BLaER1 (cell line): ENCODE data around the gene SLC38A7.
A peak's percentile ranks its signal among the peaks of the same experiment; 100 is the strongest.
"Not testable (repeated sequence)": the region's sequence is repeated elsewhere in the genome, so short reads cannot be mapped to it uniquely, and the experiment has no call there.

Experiments used
- H3K27ac ChIP-seq: shearing (Covaris generic); formaldehyde crosslinking; 2 replicates; pipeline ENCODE4 v1.8.1; 2022
- H3K27me3 ChIP-seq: shearing (Covaris generic); formaldehyde crosslinking; 2 replicates; pipeline ENCODE4 v1.8.1; 2022
- H3K36me3 ChIP-seq: shearing (Covaris generic); formaldehyde crosslinking; 2 replicates; pipeline ENCODE4 v1.8.1; 2022
- H3K4me1 ChIP-seq: shearing (Covaris generic); formaldehyde crosslinking; 2 replicates; pipeline ENCODE4 v1.8.1; 2022
- H3K4me2 ChIP-seq: shearing (Covaris generic); formaldehyde crosslinking; 2 replicates; pipeline ENCODE4 v1.8.1; 2022
- H3K4me3 ChIP-seq: shearing (Covaris generic); formaldehyde crosslinking; 2 replicates; pipeline ENCODE4 v1.8.1; 2022
- H3K9ac ChIP-seq: shearing (Covaris generic); formaldehyde crosslinking; 2 replicates; pipeline ENCODE4 v1.8.1; 2022
- H3K9me3 ChIP-seq: shearing (Covaris generic); formaldehyde crosslinking; 2 replicates; pipeline ENCODE4 v1.8.1; 2022
- H4K20me1 ChIP-seq: shearing (Covaris generic); formaldehyde crosslinking; 2 replicates; pipeline ENCODE4 v1.8.1; 2022
- Cebpa-rat ChIP-seq: shearing (Covaris generic); IDR thresholded peaks from 2 replicates; pipeline ENCODE4 v1.8.1; 2022

Gene SLC38A7

GRCh38 chr16:58717994-58718393, 33.4 kb upstream of the SLC38A7 start:
- H3K27me3 ChIP-seq, result no peaks in the 10 kb centered on the region
- peak overlapping the region; percentile 69 for H3K4me2 ChIP-seq
- no peak overlapping the region for H3K27ac ChIP-seq
- H3K4me1 ChIP-seq, result peaks cover 20% of the 10 kb centered on the region
- no peaks in the 10 kb centered on the region for H3K9me3 ChIP-seq
- H4K20me1 ChIP-seq, result peaks cover 20% of the 10 kb centered on the region
- no peak overlapping the region for H3K4me3 ChIP-seq
- no peak overlapping the region for H3K9ac ChIP-seq
- H3K36me3 ChIP-seq, result peaks cover 100% of the 10 kb centered on the region
- no peak for TF ChIP-seq Cebpa-rat

GRCh38 chr16:58716468-58716867, 31.9 kb upstream of the SLC38A7 start:
- peaks cover 20% of the 10 kb centered on the region for H3K4me1 ChIP-seq
- no peak overlapping the region for H3K4me3 ChIP-seq
- H3K27me3 ChIP-seq, result no peaks in the 10 kb centered on the region
- TF ChIP-seq Cebpa-rat, result no peak
- H4K20me1 ChIP-seq, result peaks cover 20% of the 10 kb centered on the region
- H3K4me2 ChIP-seq, result no peak overlapping the region
- no peak overlapping the region for H3K27ac ChIP-seq
- H3K36me3 ChIP-seq, result peaks cover 100% of the 10 kb centered on the region
- no peaks in the 10 kb centered on the region for H3K9me3 ChIP-seq
- H3K9ac ChIP-seq, result no peak overlapping the region

GRCh38 chr16:58713742-58714141, 29.2 kb upstream of the SLC38A7 start:
- Histone ChIP-seq H3K9ac (no peak overlapping the region), H3K4me2 (no peak overlapping the region), H3K27ac (no peak overlapping the region), H3K9me3 (no peaks in the 10 kb centered on the region), H3K27me3 (no peaks in the 10 kb centered on the region), H4K20me1 (peaks cover 8% of the 10 kb centered on the region), H3K36me3 (peaks cover 99% of the 10 kb centered on the region), H3K4me3 (no peak overlapping the region), H3K4me1 (peaks cover 12% of the 10 kb centered on the region)
- no peak for TF ChIP-seq Cebpa-rat

GRCh38 chr16:58709333-58709732, 24.8 kb upstream of the SLC38A7 start:
- peaks cover 90% of the 10 kb centered on the region for H3K36me3 ChIP-seq
- H3K27ac ChIP-seq, result no peak overlapping the region

GRCh38 chr16:58699151-58699550, 14.6 kb upstream of the SLC38A7 start:
- H4K20me1 ChIP-seq, result no peaks in the 10 kb centered on the region
- no peak overlapping the region for H3K9ac ChIP-seq
- H3K27ac ChIP-seq, result no peak overlapping the region
- no peaks in the 10 kb centered on the region for H3K27me3 ChIP-seq
- peaks cover 7% of the 10 kb centered on the region; the same call in 1 of the 2 replicates for H3K36me3 ChIP-seq
- peak overlapping the region; percentile 7; the same call in 1 of the 2 replicates for H3K4me2 ChIP-seq
- H3K9me3 ChIP-seq, result peaks cover 6% of the 10 kb centered on the region; the same call in 1 of the 2 replicates
- no peak overlapping the region for H3K4me3 ChIP-seq
- H3K4me1 ChIP-seq, result peaks cover 8% of the 10 kb centered on the region; the same call in 1 of the 2 replicates
- TF ChIP-seq Cebpa-rat, result no peak

More at GRCh38 chr16:58709333-58709732, 24.8 kb upstream of the SLC38A7 start:
- Histone ChIP-seq H3K4me1 (no peaks in the 10 kb centered on the region), H3K9me3 (no peaks in the 10 kb centered on the region), H3K4me2 (no peak overlapping the region), H3K9ac (no peak overlapping the region), H3K27me3 (no peaks in the 10 kb centered on the region), H3K4me3 (no peak overlapping the region), H4K20me1 (no peaks in the 10 kb centered on the region)
- no peak for TF ChIP-seq Cebpa-rat

- Histone ChIP-seq H4K20me1 (no peaks in the 10 kb centered on the region), H3K4me3 (no peak overlapping the region), H3K4me2 (no peak overlapping the region), H3K27me3 (no peaks in the 10 kb centered on the region), H3K27ac (no peak overlapping the region), H3K9ac (no peak overlapping the region), H3K4me1 (peaks cover 8% of the 10 kb centered on the region; the same call in 1 of the 2 replicates), H3K36me3 (no peaks in the 10 kb centered on the region), H3K9me3 (peaks cover 14% of the 10 kb centered on the region; the same call in 1 of the 2 replicates)
- TF ChIP-seq Cebpa-rat, result no peak
Measured at GRCh38 chr16:58695368-58695767, 10.8 kb upstream of the SLC38A7 start.

- H3K9me3 ChIP-seq, result peaks cover 14% of the 10 kb centered on the region; the same call in 1 of the 2 replicates
- H3K9ac ChIP-seq, result no peak overlapping the region
- H4K20me1 ChIP-seq, result no peaks in the 10 kb centered on the region
- no peak overlapping the region for H3K4me3 ChIP-seq
- no peaks in the 10 kb centered on the region for H3K4me1 ChIP-seq
- TF ChIP-seq Cebpa-rat, result no peak
- H3K4me2 ChIP-seq, result no peak overlapping the region
- no peak overlapping the region for H3K27ac ChIP-seq
- H3K36me3 ChIP-seq, result no peaks in the 10 kb centered on the region
- no peaks in the 10 kb centered on the region for H3K27me3 ChIP-seq
Measured at GRCh38 chr16:58692450-58692849, 7.9 kb upstream of the SLC38A7 start.

- H3K9ac ChIP-seq, H3K9me3 ChIP-seq, H4K20me1 ChIP-seq, H3K4me3 ChIP-seq, H3K27ac ChIP-seq, H3K36me3 ChIP-seq, H3K4me2 ChIP-seq, H3K27me3 ChIP-seq: not testable (repeated sequence)
- H3K4me1 ChIP-seq, result peaks cover 12% of the 10 kb centered on the region
Measured at GRCh38 chr16:58686985-58687706, 2.6 kb upstream of the SLC38A7 start.

GRCh38 chr16:58685084-58685449, 497 bp upstream of the SLC38A7 start:
- no peak overlapping the region for H3K9ac ChIP-seq
- H3K4me1 ChIP-seq, result peaks cover 12% of the 10 kb centered on the region
- no peaks in the 10 kb centered on the region for H3K27me3 ChIP-seq
- no peaks in the 10 kb centered on the region for H3K9me3 ChIP-seq
- H3K27ac ChIP-seq, result no peak overlapping the region
- no peak for TF ChIP-seq Cebpa-rat
- no peaks in the 10 kb centered on the region for H4K20me1 ChIP-seq
- peak overlapping the region; percentile 96 for H3K4me2 ChIP-seq
- peak overlapping the region; percentile 84; the same call in 1 of the 2 replicates for H3K4me3 ChIP-seq
- H3K36me3 ChIP-seq, result peaks cover 5% of the 10 kb centered on the region; the same call in 1 of the 2 replicates

GRCh38 chr16:58684001-58684353, 593 bp downstream of the SLC38A7 start:
- no peak for TF ChIP-seq Cebpa-rat
- Histone ChIP-seq H3K9me3 (no peaks in the 10 kb centered on the region), H3K27ac (peak overlapping the region; percentile 74), H4K20me1 (no peaks in the 10 kb centered on the region), H3K27me3 (no peaks in the 10 kb centered on the region), H3K9ac (peak overlapping the region; percentile 81), H3K4me2 (peak overlapping the region; percentile 96), H3K4me3 (peak overlapping the region; percentile 84), H3K4me1 (peaks cover 12% of the 10 kb centered on the region), H3K36me3 (peaks cover 13% of the 10 kb centered on the region; the same call in 1 of the 2 replicates)
